ENCODE data around the gene TET3.
"Not testable (repeated sequence)": the region's sequence is repeated elsewhere in the genome, so short reads cannot be mapped to it uniquely, and the experiment has no call there.

Gene TET3

GRCh38 chr2:73984203-73984921, at the start of gene TET3:
Gene TET3, plus strand, starts transcription at chr2:73984910. Its CDS starts 1,494 bp downstream, at chr2:73986404.
- DNase-seq, result no peak

GRCh38 chr2:73935641-73936040, 49.1 kb upstream of the TET3 start:
- DNase-seq, result no peak

- no peak for DNase-seq
These were observed 47.4 kb upstream of the TET3 start for GRCh38 chr2:73937103-73937885.

- no peak for DNase-seq
These were observed 46.8 kb upstream of the TET3 start for GRCh38 chr2:73937899-73938298.

- peak; percentile 22 for DNase-seq
These were observed 45.9 kb upstream of the TET3 start for GRCh38 chr2:73938718-73939352.

GRCh38 chr2:73939419-73939818, 45.3 kb upstream of the TET3 start:
- peak; percentile 33 for DNase-seq

- not testable (repeated sequence) for DNase-seq
These were observed 44.6 kb upstream of the TET3 start for GRCh38 chr2:73940066-73940465.

GRCh38 chr2:73942664-73943063, 42.0 kb upstream of the TET3 start:
- DNase-seq, result no peak

GRCh38 chr2:73944714-73945113, 40.0 kb upstream of the TET3 start:
- no peak for DNase-seq

- no peak for DNase-seq
These were observed 38.5 kb upstream of the TET3 start for GRCh38 chr2:73946215-73946614.

GRCh38 chr2:73946666-73947065, 38.0 kb upstream of the TET3 start:
- no peak for DNase-seq

GRCh38 chr2:73947412-73948018, 37.2 kb upstream of the TET3 start:
- DNase-seq, result no peak

- no peak for DNase-seq
These were observed 34.9 kb upstream of the TET3 start for GRCh38 chr2:73949802-73950201.

- no peak for DNase-seq
These were observed 31.9 kb upstream of the TET3 start for GRCh38 chr2:73952499-73953446.

GRCh38 chr2:73956218-73956865, 28.4 kb upstream of the TET3 start:
- no peak for DNase-seq

- no peak for DNase-seq
These were observed 23.4 kb upstream of the TET3 start for GRCh38 chr2:73961274-73961673.

GRCh38 chr2:73961823-73962615, 22.7 kb upstream of the TET3 start:
- no peak for DNase-seq

- DNase-seq, result no peak
These were observed 21.9 kb upstream of the TET3 start for GRCh38 chr2:73962798-73963197.

GRCh38 chr2:73963385-73964120, 21.2 kb upstream of the TET3 start:
- no peak for DNase-seq

GRCh38 chr2:73964223-73964622, 20.5 kb upstream of the TET3 start:
- no peak for DNase-seq

Data from CD4-positive, alpha-beta T cell treated with Interleukin-17A for 1 hour (primary cell).